Middle frontal gyrus (tissue), 1 donor: ENCODE measurements around the gene SECTM1.
"Not testable (repeated sequence)": the region's sequence is repeated elsewhere in the genome, so short reads cannot be mapped to it uniquely, and the experiment has no call there.

ENCODE experiments used
- DNase-seq: peaks from one replicate; pipeline ENCODE4 v3.0.0-alpha.2; 2015; ENCODE audit warnings: low spot score; ENCODE audit errors: extremely low spot score

Gene SECTM1

GRCh38 chr17:82348866-82349265 lies 15.3 kb upstream of the SECTM1 start:
- no peak for DNase-seq

GRCh38 chr17:82348434-82348833 lies 14.9 kb upstream of the SECTM1 start:
- DNase-seq: no peak

- DNase-seq: not testable (repeated sequence)
These were observed 14.4 kb upstream of the SECTM1 start for GRCh38 chr17:82347994-82348393.

GRCh38 chr17:82346342-82347300 lies 13.1 kb upstream of the SECTM1 start:
- no peak for DNase-seq

DNA sequence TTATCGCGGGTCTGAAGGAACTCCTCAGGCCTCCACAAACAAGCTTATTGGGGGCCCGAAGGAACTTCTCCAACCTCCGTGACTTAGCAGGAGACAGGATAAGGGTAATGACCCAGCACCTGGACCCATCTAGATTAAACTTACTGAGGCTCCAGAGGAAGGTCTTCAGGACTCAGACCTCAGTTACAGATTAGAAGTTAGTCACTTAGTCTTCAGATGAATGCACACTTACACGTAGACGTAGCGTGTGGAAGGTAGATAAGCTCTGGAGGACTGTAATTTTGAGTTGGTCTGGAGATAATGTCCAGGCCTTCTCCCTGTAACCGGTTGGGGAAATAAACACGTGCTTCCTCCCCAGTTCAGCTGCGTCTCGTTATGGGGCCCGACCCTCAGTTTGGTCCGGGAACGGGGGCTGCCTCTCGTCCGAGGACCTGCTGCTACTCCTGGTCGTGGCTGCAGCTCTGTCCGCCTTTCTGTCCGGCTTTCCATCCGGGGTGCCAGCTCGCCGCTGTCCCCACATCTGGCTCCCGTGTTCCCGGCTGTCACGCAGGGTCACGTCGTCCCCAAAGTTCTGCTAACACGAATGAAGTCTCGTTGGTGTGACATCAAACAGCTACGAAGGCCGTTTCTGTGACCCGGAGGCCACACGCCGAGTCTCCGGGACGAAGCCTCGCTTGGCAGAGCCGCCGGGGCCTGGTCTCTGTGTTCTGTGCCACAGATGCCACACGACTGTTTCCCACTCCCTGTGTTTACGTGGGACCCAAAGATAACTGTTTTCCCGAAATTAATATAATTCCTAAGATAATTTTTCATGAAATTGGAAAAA lies 11.8 kb upstream of the SECTM1 start:
- no peak for DNase-seq

DNA sequence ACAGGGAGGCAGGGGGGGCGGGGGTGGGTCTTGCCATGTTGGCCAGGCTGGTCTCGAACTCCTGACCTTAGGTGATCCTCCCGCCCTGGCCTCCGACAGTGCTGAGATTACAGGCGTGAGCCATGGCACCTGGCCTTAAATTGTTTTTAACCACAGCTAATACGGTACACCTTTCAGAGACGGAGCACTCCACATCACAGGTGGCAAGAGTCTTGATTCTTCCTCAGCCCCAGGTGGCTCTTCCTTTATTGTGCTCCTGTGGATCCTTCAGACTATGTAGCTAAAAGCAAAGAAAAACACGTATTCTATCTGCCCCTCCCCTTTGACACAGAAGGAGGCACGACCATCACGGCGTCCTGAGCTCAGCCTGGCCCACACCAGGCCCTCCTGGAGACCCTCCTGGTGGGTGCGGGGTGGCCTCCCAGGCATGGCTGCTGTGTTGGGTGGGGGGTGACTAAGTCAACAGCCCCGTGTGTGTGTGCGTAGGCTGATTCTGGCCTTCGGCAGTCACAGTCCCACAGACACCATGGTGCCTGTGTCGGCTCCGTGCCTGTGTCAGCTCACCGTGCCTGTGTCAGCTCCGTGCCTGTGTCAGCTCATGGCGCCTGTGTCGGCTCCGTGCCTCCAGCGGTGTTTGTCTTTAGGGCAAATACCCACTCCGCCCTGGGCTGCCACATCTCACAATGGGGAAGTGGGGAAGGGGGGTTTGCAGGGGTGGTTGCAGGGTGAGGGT lies 10.8 kb upstream of the SECTM1 start:
- no peak for DNase-seq

- no peak for DNase-seq
These were observed 10.0 kb upstream of the SECTM1 start for GRCh38 chr17:82343560-82343959.

- DNase-seq: no peak
These were observed 9.0 kb upstream of the SECTM1 start for GRCh38 chr17:82342361-82343079.

DNA sequence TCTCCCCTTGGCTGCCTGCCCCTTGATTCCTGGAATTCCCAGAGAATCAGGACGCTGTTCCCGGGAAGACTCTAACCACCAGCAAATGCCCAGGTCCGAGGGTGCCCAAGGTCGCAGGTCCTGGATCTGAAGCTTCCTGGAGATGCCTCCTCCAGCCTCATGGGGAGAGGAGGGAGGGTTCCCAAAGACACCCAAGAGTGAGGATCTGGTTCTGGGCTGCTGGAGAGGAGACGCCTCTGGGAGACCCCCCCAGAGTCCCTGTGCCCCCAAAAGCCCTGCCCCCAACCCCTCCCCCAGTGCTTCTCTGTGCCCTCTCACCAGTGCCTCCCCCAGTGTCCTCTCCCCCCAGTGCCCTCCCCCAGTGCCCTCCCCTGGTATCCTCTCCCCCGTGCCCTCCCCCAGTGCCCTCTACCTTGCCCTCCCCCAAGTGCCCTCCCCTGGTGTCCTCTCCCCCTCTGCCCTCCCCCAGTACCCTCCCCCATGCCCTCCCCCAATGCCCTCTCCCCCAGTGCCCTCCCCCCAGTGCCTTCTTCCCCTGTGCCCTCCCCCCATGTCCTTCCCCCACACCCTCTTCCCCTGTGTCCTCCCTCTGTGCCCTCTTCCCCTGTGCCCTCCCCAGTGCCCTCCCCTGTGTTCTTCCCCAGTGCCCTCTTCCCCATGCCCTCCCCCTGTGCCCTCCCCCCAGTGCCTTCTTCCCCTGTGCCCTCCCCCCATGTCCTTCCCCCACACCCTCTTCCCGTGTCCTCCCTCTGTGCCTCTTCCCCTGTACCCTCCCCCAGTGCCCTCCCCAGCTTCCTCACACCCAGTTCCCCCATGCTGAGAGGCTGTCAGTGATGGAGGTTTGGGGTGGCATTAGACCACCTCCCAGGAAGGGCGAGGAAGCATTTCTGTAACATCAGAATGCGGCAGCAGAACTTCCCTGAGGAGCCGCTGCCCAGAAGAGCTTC lies 6.3 kb upstream of the SECTM1 start:
- no peak for DNase-seq

- no peak for DNase-seq
These were observed 5.5 kb upstream of the SECTM1 start for GRCh38 chr17:82338858-82339633.

- no peak for DNase-seq
These were observed 1.2 kb upstream of the SECTM1 start for GRCh38 chr17:82334622-82335394.

GRCh38 chr17:82334204-82334621 lies 647 bp upstream of the SECTM1 start:
- no peak for DNase-seq

GRCh38 chr17:82332669-82333278 lies 792 bp downstream of the SECTM1 start:
- DNase-seq: no peak

DNA sequence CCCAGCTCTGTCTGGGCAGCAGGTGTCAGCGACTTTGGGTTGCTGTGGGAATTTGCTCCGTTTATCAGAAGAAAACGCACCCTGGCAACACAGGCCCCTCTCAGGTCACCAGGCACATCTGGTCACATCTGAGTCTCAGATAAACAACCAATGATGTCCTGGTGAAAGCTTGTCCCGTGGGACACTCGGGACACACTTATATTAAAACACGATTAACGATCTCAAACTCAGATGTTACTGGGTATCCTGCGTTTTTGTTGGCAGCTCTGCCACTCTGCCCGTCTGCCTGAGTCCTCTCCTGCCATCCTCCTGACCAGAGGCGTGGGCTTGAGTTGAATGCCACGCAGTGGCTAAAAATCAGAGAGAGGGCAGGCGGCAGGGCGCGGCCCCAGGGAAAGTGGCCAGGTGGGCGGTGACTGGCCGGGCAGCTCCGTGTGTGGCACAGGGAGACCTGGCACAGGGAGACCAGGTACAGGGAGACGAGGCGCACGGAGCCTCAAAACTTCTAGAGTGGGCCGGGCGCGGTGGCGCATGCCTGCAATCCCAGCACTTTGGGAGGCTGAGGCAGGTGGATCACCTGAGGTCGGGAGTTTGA lies 2.1 kb downstream of the SECTM1 start:
- DNase-seq: no peak

- no peak for DNase-seq
These were observed 3.0 kb downstream of the SECTM1 start for GRCh38 chr17:82330322-82331239.

DNA sequence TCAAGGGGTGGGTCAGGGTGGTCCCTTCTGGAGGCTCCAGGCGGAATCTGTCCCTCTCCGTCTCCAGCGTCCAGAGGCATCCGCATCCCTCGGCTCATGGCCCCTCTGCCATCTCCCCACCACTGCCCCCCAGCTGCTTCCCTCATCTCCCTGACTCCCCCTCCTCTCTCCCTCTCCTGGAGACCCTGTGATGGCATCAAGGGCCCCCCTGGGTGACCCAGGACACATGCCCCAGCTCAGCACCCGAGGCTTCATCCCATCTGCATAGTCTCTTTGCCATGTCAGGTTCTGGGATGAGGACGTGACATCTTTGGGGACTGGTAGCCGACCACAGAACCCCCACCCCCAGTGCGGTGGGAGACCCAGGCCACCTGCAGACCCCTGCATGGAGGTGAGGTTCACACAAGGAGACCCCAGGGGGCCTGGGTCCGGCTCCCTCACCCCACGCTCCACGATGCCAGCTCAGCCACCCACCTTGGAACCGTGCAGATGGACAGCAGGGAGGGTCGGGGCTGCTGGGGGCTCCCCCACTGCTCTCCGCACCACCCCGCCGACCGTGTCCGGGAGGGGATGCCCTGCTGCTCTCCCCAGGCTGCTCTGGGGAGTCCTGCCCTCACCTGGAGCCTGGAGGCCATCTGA lies 3.8 kb downstream of the SECTM1 start:
- no peak for DNase-seq
